Fibroblast of lung (primary cell): ENCODE data around the gene PRICKLE1. TPM values are rescaled to one million over a fixed set of nuclear protein-coding genes. Genes with fewer than 3 reads are reported as not detected.

Experiments used
- DNase-seq, 2 donors: peaks; one replicate each; pipeline versions ENCODE4 v3.0.0 to v3.0.0-alpha.2; 2010; ENCODE audit warnings: low read depth in 2 of 2
- H2AFZ ChIP-seq: 2 replicates; pipeline ENCODE4 v1.5.1; 2012; ENCODE audit warnings: low read length, control low read depth, inconsistent platforms
- H3K27ac ChIP-seq: 2 replicates; pipeline ENCODE4 v1.5.1; 2011; ENCODE audit warnings: low read length, control low read depth; ENCODE audit not compliant: insufficient read depth
- H3K27me3 ChIP-seq: 2 replicates; pipeline ENCODE4 v1.5.1; 2011; ENCODE audit warnings: mild to moderate bottlenecking, low read length; ENCODE audit not compliant: control insufficient read depth, insufficient read depth
- H3K36me3 ChIP-seq: 2 replicates; pipeline ENCODE4 v1.5.1; 2011; ENCODE audit warnings: low read length; ENCODE audit not compliant: control insufficient read depth, insufficient read depth
- H3K4me1 ChIP-seq: 2 replicates; pipeline ENCODE4 v1.5.1; 2011; ENCODE audit warnings: low read length; ENCODE audit not compliant: control insufficient read depth, insufficient read depth; ENCODE audit errors: extremely low read depth
- H3K4me2 ChIP-seq: 2 replicates; pipeline ENCODE4 v1.5.1; 2011; ENCODE audit warnings: low read length, control low read depth; ENCODE audit not compliant: insufficient read depth; ENCODE audit errors: extremely low read depth
- H3K4me3 ChIP-seq, 4 experiments: fragments of 200-600 bp in 1 of 4; sonication (generic) in 1 of 4; replicated peaks in 1 of 4; 2 replicates each; pipeline ENCODE4 v1.5.1; 2011 to 2016; ENCODE audit warnings: low read length in 4 of 4, low read depth in 3 of 4, mild to moderate bottlenecking in 3 of 4, control low read depth in 2 of 4, inconsistent platforms in 1 of 4, mixed read lengths in 1 of 4; ENCODE audit not compliant: insufficient read depth in 1 of 4; ENCODE audit errors: control extremely low read depth in 1 of 4
- H3K79me2 ChIP-seq: 2 replicates; pipeline ENCODE4 v1.5.1; 2012; ENCODE audit warnings: mild to moderate bottlenecking, low read length, inconsistent platforms; ENCODE audit not compliant: control insufficient read depth, insufficient read depth
- H3K9ac ChIP-seq: 2 replicates; pipeline ENCODE4 v1.5.1; 2011; ENCODE audit warnings: mild to moderate bottlenecking, low read length, control low read depth; ENCODE audit not compliant: insufficient read depth
- H3K9me3 ChIP-seq: 2 replicates; pipeline ENCODE4 v1.5.1; 2012; ENCODE audit warnings: low read depth, low read length; ENCODE audit not compliant: control insufficient read depth, insufficient read depth
- H4K20me1 ChIP-seq: 2 replicates; pipeline ENCODE4 v1.5.1; 2011; ENCODE audit warnings: low read length; ENCODE audit not compliant: control insufficient read depth, insufficient read depth; ENCODE audit errors: extremely low read depth
- CTCF ChIP-seq, 2 donors: IDR thresholded peaks in 1 of 2; conservative IDR thresholded peaks in 1 of 2; 1 replicate in 1 of 2; 2 replicates in 1 of 2; pipeline ENCODE4 v1.5.1; 2011 to 2012; ENCODE audit warnings: low read length in 2 of 2, control low read depth in 1 of 2, inconsistent platforms in 1 of 2, low read depth in 1 of 2, mild to moderate bottlenecking in 1 of 2
- EZH2 ChIP-seq: IDR thresholded peaks from 2 replicates; pipeline ENCODE4 v1.5.1; 2012; ENCODE audit warnings: low read length, control low read depth, mild to moderate bottlenecking; ENCODE audit errors: missing control alignments
- polyA plus RNA-seq, 2 donors: library from polyadenylated mRNA; depleted of rRNA in 1 of 2; stranded (reverse) in 1 of 2; unstranded in 1 of 2; fragments of >200 nt; gene quantifications; 2 replicates each; pipeline ENCODE4 v1.2.1, GENCODE V29; 2011 to 2012; ENCODE audit warnings: missing spikeins in 1 of 2
- total RNA-seq: library from RNA; depleted of rRNA; stranded (reverse); fragments of >200 nt; gene quantifications from 2 replicates; pipeline ENCODE4 v1.2.1, GENCODE V29; 2014

PRICKLE1 gene
- total and polyA plus RNA-seq, 2 donors (not counting 1 experiment from before 2014, with no cell fraction given) = 3.4 to 9.6 TPM

DNA sequence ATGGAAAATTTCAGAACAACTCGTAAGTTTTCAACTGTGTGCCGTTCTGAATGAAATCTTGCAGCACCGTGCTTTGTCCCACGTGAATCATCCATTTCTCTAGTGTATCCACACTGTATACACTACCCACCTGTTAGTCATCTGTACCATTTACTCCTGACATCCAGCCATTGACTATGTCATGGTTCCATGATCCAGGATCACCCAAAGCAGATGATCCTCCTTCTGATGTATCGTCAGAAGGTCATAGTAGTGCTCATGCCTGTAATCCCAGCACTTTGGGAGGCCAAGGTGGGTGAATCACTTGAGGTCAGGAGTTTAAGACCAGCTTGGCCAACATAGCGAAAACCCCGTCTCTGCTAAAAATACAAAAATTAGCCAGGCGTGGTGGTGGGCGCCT is 140.7 kb downstream of the PRICKLE1 start:
- Histone ChIP-seq H2AFZ (no peak overlapping the region), H4K20me1 (no peaks in the 10 kb centered on the region), H3K4me2 (no peak overlapping the region), H3K9ac (no peak overlapping the region), H3K79me2 (no peaks in the 10 kb centered on the region), H3K27ac (no peak overlapping the region), H3K4me3 (no peak overlapping the region), H3K4me1 (peaks cover 4% of the 10 kb centered on the region), H3K36me3 (no peaks in the 10 kb centered on the region), H3K9me3 (no peaks in the 10 kb centered on the region), H3K27me3 (no peaks in the 10 kb centered on the region)
- DNase-seq = peak in 1 of 2 donors; percentile 53
- TF ChIP-seq CTCF (conservative IDR thresholded peaks at IDR 0.05 in 1 of 2, IDR thresholded peaks at IDR 0.05 in 1 of 2; ENCODE audit: low read depth in 1 of 2, low read length in 2 of 2) (no peak), EZH2 (no peak)

- H3K4me3 ChIP-seq = no peak overlapping the region
- H3K4me1 ChIP-seq = peaks cover 4% of the 10 kb centered on the region
- H3K27ac ChIP-seq = no peak overlapping the region
- no peak overlapping the region for H3K4me2 ChIP-seq
- no peaks in the 10 kb centered on the region for H3K27me3 ChIP-seq
- H4K20me1 ChIP-seq = no peaks in the 10 kb centered on the region
- H3K36me3 ChIP-seq = peaks cover under 1% of the 10 kb centered on the region
- no peak overlapping the region for H3K9ac ChIP-seq
- H3K79me2 ChIP-seq = no peaks in the 10 kb centered on the region
- peak; percentile 29 to 64 for DNase-seq
- TF ChIP-seq CTCF (conservative IDR thresholded peaks at IDR 0.05 in 1 of 2, IDR thresholded peaks at IDR 0.05 in 1 of 2; ENCODE audit: low read depth in 1 of 2, low read length in 2 of 2) (no peak), EZH2 (no peak)
- H3K9me3 ChIP-seq = no peaks in the 10 kb centered on the region
- no peak overlapping the region for H2AFZ ChIP-seq
These were observed 142.2 kb downstream of the PRICKLE1 start for GRCh38 chr12:42447371-42447786.

DNA sequence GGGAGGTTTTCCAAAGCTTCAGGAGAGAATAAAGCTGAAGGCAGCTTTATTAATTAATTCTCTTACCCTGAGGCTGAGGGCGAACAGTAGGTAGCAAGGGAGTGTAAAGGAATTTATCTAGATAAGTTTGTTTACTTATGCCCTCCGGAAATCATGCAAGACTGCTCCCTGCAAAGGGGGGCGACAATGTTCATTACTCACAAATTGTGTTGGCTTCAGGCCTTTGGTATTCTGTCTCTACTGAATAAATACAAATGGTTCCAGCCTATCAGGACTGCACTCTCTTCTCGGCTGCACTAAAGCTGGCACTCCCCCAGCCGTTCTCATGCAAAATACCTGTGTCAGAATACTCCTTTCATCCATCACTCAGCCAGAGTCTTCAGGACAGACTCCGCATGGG is 142.8 kb downstream of the PRICKLE1 start:
- DNase-seq = peak in 1 of 2 donors; percentile 62
- Histone ChIP-seq H3K4me1 (peaks cover 4% of the 10 kb centered on the region), H3K4me3 (no peak overlapping the region), H4K20me1 (no peaks in the 10 kb centered on the region), H3K79me2 (no peaks in the 10 kb centered on the region), H3K9me3 (no peaks in the 10 kb centered on the region), H3K9ac (no peak overlapping the region), H2AFZ (no peak overlapping the region), H3K36me3 (peaks cover 1% of the 10 kb centered on the region), H3K27ac (no peak overlapping the region), H3K27me3 (no peaks in the 10 kb centered on the region), H3K4me2 (no peak overlapping the region)
- no peak for TF ChIP-seq CTCF (conservative IDR thresholded peaks at IDR 0.05 in 1 of 2, IDR thresholded peaks at IDR 0.05 in 1 of 2; ENCODE audit: low read depth in 1 of 2, low read length in 2 of 2)
- no peak for TF ChIP-seq EZH2
